Measurements from ENCODE around the gene SH3GL2. TPM values are rescaled to one million over a fixed set of nuclear protein-coding genes. Genes with fewer than 3 reads are reported as not detected.

SH3GL2 gene
- total RNA-seq, 2 donors from 2014 or later = not detected

GRCh38 chr9:17825265-17825659 is 246.4 kb downstream of the SH3GL2 start:
- DNase-seq = no peak
- no peak overlapping the region for H3K4me3 Mint-ChIP-seq

GRCh38 chr9:17829064-17829463 is 250.2 kb downstream of the SH3GL2 start:
- H3K4me3 Mint-ChIP-seq = no peak overlapping the region
- no peaks in the 10 kb centered on the region for H3K9me3 ChIP-seq (ENCODE audit: control insufficient read depth, low read length, poor library complexity, severe bottlenecking)
- no peaks in the 10 kb centered on the region for H3K27me3 Mint-ChIP-seq
- DNase-seq (no peak), ATAC-seq (no peak)
- H3K27ac Mint-ChIP-seq = no peak overlapping the region
- no peaks in the 10 kb centered on the region for H3K4me1 Mint-ChIP-seq
- no peaks in the 10 kb centered on the region for H3K36me3 Mint-ChIP-seq (ENCODE audit: low read depth)

More at GRCh38 chr9:17825265-17825659, 246.4 kb downstream of the SH3GL2 start:
- no peak overlapping the region for H3K27ac Mint-ChIP-seq
- H3K36me3 Mint-ChIP-seq (ENCODE audit: low read depth) = no peaks in the 10 kb centered on the region
- H3K4me1 Mint-ChIP-seq = no peaks in the 10 kb centered on the region
- H3K27me3 Mint-ChIP-seq = no peaks in the 10 kb centered on the region
- no peaks in the 10 kb centered on the region for H3K9me3 ChIP-seq (ENCODE audit: control insufficient read depth, low read length, poor library complexity, severe bottlenecking)
- no peak for ATAC-seq

- H3K27me3 Mint-ChIP-seq = no peaks in the 10 kb centered on the region
- H3K4me1 Mint-ChIP-seq = no peaks in the 10 kb centered on the region
- no peaks in the 10 kb centered on the region for H3K36me3 Mint-ChIP-seq (ENCODE audit: low read depth)
- H3K27ac Mint-ChIP-seq = no peak overlapping the region
- no peak for DNase-seq
- no peaks in the 10 kb centered on the region for H3K9me3 ChIP-seq (ENCODE audit: control insufficient read depth, low read length, poor library complexity, severe bottlenecking)
- H3K4me3 Mint-ChIP-seq = no peak overlapping the region
- no peak for ATAC-seq
Observed at GRCh38 chr9:17829812-17830385, 251.0 kb downstream of the SH3GL2 start.

- no peak for DNase-seq
- ATAC-seq = no peak
Observed at GRCh38 chr9:17832812-17833211, 253.9 kb downstream of the SH3GL2 start.

GRCh38 chr9:17833846-17834245 is 255.0 kb downstream of the SH3GL2 start:
- Mint-ChIP-seq H3K27me3 (no peaks in the 10 kb centered on the region), H3K4me3 (no peak overlapping the region), H3K36me3 (ENCODE audit: low read depth) (no peaks in the 10 kb centered on the region), H3K4me1 (no peaks in the 10 kb centered on the region), H3K27ac (no peak overlapping the region)
- no peaks in the 10 kb centered on the region for H3K9me3 ChIP-seq (ENCODE audit: control insufficient read depth, low read length, poor library complexity, severe bottlenecking)
- DNase-seq = no peak
- ATAC-seq = no peak

More at GRCh38 chr9:17832812-17833211, 253.9 kb downstream of the SH3GL2 start:
- H3K9me3 ChIP-seq (ENCODE audit: control insufficient read depth, low read length, poor library complexity, severe bottlenecking) = no peaks in the 10 kb centered on the region
- no peak overlapping the region for H3K4me3 Mint-ChIP-seq
- no peaks in the 10 kb centered on the region for H3K27me3 Mint-ChIP-seq
- H3K27ac Mint-ChIP-seq = no peak overlapping the region
- H3K4me1 Mint-ChIP-seq = no peaks in the 10 kb centered on the region
- H3K36me3 Mint-ChIP-seq (ENCODE audit: low read depth) = no peaks in the 10 kb centered on the region

GRCh38 chr9:17837965-17838364 is 259.1 kb downstream of the SH3GL2 start:
- ATAC-seq (no peak), DNase-seq (no peak)
- Mint-ChIP-seq H3K27ac (no peak overlapping the region), H3K36me3 (ENCODE audit: low read depth) (no peaks in the 10 kb centered on the region), H3K4me3 (no peak overlapping the region), H3K4me1 (no peaks in the 10 kb centered on the region), H3K27me3 (no peaks in the 10 kb centered on the region)
- no peaks in the 10 kb centered on the region for H3K9me3 ChIP-seq (ENCODE audit: control insufficient read depth, low read length, poor library complexity, severe bottlenecking)

GRCh38 chr9:17839776-17840175 is 260.9 kb downstream of the SH3GL2 start:
- Mint-ChIP-seq H3K36me3 (ENCODE audit: low read depth) (no peaks in the 10 kb centered on the region), H3K4me1 (no peaks in the 10 kb centered on the region), H3K4me3 (no peak overlapping the region), H3K27me3 (no peaks in the 10 kb centered on the region), H3K27ac (no peak overlapping the region)
- no peak for ATAC-seq
- DNase-seq = no peak
- H3K9me3 ChIP-seq (ENCODE audit: control insufficient read depth, low read length, poor library complexity, severe bottlenecking) = no peaks in the 10 kb centered on the region

- DNase-seq (no peak), ATAC-seq (no peak)
- H3K4me1 Mint-ChIP-seq = no peaks in the 10 kb centered on the region
- H3K4me3 Mint-ChIP-seq = no peak overlapping the region
- no peaks in the 10 kb centered on the region for H3K27me3 Mint-ChIP-seq
- H3K9me3 ChIP-seq (ENCODE audit: control insufficient read depth, low read length, poor library complexity, severe bottlenecking) = no peaks in the 10 kb centered on the region
- H3K27ac Mint-ChIP-seq = no peak overlapping the region
- no peaks in the 10 kb centered on the region for H3K36me3 Mint-ChIP-seq (ENCODE audit: low read depth)
Observed at GRCh38 chr9:17843236-17843635, 264.4 kb downstream of the SH3GL2 start.
